GM12878 (cell line): Measurements from ENCODE around the gene SLC38A3.

Experiments used
- RFX5 ChIP-seq: IDR thresholded peaks from 2 replicates; pipeline ENCODE4 v1.6.1; 2011; ENCODE audit warnings: low read depth, low read length, improper control_type of control experiment
- TBL1XR1 ChIP-seq: IDR thresholded peaks from 2 replicates; pipeline ENCODE4 v1.6.1; 2012; ENCODE audit warnings: low read depth, low read length, improper control_type of control experiment

GRCh38 chr3:50255251-50255615, 50.2 kb downstream of the SLC38A3 start:
- TF ChIP-seq RFX5 (no peak), TBL1XR1 (no peak)
